Body of pancreas (tissue), 4 donors: ENCODE data around the gene MPO.

Experiments
- POLR2A ChIP-seq, 3 donors: fragments of 450-650 bp; IDR thresholded peaks; one replicate each; pipeline ENCODE4 v1.6.1; 2016; ENCODE audit warnings: antibody characterized with exemption in 3 of 3, mild to moderate bottlenecking in 2 of 3
- TF ChIP-seq, protein P1 (sequence below), 7 experiments: fragments of 450-650 bp in 4 of 7; fragments of 200-600 bp in 3 of 7; sonication (generic) in 3 of 7; IDR thresholded peaks; one replicate each; pipeline ENCODE4 v1.5.1; 2016 to 2019; ENCODE audit warnings: antibody characterized with exemption in 7 of 7

DNA sequence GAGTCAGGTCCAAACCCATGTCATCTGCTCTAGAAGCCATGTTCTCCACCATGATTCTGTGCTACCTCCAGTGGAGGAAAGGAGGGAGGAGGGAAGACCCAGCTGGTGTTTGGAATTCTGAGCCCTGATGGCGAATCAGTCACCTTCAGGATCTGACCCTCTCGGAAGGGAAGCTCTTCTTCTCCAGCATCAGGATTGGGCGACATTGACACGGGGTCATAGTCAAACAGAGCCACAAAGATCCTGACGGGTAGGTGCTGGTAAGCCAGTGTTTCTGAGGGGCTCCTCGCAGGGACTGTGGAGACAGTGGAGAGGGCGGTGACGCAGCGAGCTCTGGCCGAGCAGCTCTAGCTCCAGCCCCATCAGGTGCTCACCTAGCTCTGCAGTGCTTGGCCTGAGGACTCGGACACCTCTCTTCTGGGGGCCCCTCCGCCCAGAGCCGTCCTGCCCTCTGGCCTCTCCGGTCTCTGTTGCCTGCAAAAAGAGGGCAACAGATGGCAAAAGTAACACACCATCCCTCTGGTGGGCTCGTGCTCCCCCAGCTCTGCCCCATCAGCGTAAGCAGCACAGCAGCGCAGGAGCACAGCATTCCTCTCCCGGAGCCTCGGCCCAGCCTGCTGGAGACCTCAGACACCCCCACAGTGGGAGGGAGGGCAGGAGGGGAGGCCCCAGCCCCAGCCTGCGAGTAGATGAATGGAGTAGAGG lies 26.9 kb upstream of the MPO start:
- TF ChIP-seq, protein P1, sequence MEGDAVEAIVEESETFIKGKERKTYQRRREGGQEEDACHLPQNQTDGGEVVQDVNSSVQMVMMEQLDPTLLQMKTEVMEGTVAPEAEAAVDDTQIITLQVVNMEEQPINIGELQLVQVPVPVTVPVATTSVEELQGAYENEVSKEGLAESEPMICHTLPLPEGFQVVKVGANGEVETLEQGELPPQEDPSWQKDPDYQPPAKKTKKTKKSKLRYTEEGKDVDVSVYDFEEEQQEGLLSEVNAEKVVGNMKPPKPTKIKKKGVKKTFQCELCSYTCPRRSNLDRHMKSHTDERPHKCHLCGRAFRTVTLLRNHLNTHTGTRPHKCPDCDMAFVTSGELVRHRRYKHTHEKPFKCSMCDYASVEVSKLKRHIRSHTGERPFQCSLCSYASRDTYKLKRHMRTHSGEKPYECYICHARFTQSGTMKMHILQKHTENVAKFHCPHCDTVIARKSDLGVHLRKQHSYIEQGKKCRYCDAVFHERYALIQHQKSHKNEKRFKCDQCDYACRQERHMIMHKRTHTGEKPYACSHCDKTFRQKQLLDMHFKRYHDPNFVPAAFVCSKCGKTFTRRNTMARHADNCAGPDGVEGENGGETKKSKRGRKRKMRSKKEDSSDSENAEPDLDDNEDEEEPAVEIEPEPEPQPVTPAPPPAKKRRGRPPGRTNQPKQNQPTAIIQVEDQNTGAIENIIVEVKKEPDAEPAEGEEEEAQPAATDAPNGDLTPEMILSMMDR (IDR thresholded peaks at IDR 0.05): no peak
- no peak for TF ChIP-seq POLR2A (IDR thresholded peaks at IDR 0.05)
